ENCODE measurements around the gene CYLD.
A peak's percentile ranks its signal among the peaks of the same experiment; 100 is the strongest.

CYLD gene

DNA sequence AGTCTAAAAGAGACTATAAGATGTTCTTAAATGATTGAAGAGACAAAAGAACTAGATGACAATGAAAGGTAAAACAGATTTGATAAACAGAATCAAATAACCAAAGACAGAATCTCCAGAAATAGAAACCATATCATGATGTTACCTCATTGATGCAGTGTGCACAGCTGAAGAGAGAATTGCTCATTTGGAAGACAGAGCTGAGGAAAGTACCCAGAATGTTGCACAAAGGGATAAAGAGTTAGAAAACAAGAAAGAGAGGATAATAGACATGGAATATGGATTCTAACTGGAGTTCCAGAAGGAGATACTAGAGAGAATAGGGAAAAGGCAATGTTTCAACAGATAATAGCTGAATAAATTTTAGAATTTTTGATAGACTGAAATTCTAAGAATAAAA, 47.9 kb downstream of the CYLD start:
- no peak for DNase-seq

DNA sequence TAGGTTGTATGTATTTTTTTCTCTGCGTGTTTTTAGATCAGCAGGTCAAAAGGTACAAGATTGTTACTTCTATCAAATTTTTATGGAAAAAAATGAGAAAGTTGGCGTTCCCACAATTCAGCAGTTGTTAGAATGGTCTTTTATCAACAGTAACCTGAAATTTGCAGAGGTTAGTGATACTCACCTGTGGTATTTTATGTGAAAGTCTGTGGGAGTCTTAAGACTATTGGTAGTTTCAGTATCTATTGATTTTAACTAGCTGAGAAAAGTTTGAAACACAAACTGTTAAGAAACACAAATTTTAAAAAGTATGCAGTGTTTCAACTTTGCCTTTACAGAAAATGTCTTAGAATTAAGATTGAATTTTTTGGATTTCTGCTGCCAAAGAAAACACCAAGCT, 49.6 kb downstream of the CYLD start:
- DNase-seq = no peak

DNA sequence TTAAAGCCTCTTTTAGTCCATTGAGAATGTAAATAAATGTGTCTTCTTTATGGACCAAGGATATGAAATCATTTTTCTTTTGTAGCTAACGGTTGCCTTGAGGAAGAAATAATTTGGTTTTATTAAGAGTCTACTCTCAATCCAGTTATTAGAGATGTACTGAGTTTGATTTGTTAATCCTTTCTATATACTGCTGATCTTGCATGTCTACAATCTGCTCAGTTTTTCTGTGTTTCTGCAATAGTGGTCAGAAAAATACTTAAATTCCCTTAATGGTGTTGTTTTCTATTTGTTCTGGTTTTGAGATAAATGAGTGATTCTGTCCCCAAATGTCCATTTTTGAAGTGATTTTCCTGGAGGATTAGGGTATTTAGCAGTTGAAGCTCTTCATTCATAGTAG, 54.9 kb downstream of the CYLD start:
- DNase-seq = no peak

DNA sequence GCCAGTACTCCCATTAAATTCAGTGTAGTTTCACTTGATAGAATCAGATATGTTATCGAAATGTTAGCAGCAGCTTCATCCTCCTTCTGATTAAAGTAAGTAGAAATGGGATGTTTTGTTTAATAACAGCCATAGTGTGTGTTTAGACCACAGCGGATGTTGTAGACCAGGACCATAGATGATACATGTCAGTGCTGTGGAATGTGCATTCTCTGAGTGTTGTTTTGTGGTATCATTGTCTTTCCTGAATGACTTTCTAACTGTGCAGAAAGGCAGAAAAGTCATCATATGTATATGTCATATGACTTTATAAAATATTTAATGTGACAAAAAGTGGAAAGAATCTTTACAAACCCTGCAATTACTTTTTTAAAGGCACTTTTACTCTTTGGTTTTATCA, 55.6 kb downstream of the CYLD start:
- DNase-seq = no peak

DNA sequence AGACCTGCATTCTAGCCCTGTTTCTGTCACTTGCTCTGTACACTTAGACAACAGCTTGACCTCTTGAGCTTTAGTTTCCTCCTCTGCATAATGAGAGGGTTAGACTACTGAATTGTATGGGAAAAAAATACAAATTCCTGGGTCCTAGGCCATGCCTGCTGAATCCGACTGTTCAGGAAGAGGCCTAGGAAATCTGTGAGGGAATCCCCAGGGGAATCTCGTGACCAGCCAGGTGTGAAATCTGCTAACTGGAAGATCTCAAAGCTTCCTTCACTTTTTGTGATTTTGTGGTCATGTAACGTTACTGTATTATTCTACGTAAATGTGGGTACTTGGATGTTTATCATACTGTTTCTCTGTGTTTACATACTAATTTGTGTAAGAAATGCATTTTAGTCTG, 58.2 kb downstream of the CYLD start:
- DNase-seq = no peak

DNA sequence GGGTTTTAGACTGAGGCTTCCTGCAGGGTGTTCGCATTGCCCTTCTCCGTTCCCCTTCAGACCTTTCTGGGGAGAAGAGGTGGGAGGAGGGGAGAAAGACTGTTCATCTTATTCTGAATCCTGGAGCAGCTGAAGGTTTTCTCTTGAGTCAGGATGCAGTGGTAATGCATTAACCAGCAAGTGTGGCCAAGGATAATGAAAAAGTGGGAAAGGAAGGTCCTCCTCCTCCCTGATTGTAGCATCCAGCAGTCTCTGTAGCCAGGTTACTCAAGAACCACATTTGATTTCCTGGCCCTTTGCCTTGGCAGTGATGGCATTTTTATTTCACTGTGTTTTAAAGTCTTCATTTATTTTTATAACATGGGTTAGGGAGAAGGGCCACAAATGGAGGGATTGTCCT, 59.1 kb downstream of the CYLD start:
- no peak for DNase-seq

DNA sequence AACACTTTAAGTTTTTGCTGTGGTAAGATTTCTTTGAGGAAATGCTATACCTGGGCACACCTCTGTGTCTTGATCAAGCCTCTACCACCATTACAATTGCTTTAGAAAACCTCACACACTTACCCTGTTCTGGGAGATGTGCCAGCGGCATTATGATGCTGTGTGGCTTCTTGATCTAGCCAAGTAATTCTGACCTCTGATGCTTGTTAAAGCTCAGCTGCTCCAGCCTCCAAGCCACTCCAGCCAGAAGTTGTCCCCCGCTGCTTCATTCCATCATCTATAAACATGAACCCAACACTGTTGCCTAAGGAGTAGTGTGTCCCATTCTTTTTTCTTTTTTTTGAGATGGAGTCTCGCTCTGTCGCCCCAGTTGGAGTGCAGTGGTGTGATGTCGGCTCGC, 60.1 kb downstream of the CYLD start:
- no peak for DNase-seq

DNA sequence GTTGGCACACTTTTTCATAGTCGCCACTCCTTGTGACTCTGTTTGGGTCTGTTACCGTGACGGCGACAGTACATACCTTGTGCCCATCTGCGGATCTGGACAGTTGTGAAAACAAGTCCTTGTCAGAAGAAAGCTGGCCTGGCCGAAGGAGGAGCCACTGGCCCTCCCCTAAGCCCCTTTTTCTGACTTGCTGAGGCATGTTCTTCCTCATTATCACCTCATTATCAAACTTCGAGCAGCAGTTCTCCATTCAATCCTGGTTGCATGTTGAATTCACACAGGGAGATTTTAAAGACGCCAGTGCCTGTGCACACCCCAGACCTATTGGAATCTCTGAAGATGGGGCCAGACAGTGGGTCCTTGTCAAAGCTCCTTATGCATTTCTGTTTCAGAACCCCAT, 61.1 kb downstream of the CYLD start:
- DNase-seq = no peak

DNA sequence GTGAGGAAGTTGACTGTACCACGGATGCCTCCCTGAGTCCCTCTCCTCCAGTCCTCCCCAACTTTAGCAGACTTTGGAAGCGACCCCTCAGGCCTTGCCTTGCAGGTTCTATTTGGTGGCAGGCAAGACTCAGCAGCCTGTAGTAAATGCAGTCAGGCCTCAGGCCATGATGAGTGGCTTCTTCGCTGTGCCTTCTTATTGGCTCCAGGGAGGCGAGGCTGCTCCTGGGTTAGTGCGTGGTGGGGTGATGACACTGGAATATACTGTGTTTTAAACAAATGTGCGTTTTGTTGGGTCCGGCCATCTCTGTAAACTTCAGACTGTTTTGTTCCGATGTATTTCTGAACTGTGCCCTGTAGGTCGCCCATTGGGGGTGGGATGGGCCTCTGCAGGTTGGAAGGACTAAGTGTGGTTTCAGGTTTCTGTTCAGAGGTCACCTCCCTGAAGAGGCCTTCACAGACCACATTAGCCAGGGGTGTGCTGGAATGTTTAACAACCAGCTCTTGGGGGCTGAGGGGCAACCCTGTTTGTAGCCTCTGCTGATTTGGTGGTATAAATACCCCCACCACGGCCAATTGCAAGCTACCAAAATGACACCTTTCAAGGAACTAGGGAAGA, 62.5 kb downstream of the CYLD start:
- no peak for DNase-seq

DNA sequence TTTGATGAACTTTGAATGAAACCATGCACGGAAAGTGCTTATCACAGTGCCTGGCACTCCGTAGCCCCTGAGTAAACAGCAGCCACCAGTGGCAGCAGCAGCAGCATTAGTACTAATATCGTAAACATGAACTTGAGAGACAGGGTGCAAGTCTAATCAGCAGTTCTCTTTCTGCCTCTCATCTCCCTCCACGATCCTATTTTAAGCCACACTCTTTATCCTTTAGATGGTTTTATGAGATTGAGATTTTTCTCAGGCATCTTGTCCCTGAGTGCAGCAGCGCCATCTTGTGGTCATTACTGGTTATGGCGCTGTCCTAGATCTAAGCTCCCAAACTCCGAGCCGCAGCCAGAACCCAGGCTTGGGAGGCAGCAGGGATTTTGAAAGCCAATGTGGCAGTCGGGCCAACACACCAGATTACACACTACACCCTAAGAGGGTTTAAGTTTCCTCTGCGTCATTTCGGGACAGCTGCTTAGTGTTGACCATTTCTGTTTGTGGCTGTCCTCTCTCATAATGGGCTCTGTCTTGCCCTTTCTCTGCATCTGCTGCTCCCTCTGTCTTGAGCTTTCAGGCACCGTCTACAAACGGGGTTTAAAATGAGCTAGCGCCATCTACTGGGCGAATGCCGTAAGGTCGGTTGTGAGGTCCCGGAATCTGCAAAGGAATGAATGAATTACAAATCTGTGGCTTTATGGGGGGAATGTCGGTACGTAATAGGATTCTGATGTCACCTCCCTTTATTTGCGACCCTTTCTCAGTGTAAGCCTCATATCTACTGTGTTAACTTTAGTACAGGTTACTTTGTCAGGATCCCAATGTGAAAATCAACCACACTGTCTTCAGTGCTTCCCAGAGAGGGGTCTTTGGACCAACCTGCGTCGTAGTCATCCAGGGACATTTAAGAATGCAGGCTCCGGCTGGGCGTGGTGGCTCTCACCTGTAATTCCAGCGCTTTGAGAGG, 64.5 kb downstream of the CYLD start:
- peak; percentile 72 to 77 for DNase-seq

DNA sequence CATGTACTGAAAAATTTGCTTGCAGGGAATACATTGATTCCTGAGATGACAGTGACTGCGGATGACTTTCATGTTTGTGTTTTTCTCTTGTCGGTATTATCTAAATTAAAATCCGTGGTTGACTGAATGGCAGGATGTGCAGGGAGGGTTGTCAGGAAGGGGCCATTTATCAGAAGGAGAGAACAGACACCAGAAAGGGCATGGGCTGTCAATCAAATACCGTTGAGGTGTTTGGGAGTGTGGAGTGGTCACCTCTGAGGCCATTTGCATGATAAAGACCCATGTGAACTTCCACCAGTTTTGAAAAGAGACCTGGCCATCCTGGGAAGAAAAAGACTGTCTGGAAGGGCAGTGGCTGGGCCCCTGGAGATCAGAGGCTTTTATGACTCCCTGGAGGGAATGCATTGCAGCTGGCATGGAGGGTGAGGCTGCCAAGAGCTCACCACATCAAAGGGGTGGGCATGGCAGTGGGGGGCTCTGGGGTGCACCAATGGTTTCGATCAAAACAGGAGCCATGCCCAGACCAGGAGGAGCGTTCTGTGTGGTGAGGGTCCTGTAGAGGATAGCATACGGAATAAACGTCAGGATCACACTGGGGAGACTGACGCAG, 67.1 kb downstream of the CYLD start:
- DNase-seq = no peak

DNA sequence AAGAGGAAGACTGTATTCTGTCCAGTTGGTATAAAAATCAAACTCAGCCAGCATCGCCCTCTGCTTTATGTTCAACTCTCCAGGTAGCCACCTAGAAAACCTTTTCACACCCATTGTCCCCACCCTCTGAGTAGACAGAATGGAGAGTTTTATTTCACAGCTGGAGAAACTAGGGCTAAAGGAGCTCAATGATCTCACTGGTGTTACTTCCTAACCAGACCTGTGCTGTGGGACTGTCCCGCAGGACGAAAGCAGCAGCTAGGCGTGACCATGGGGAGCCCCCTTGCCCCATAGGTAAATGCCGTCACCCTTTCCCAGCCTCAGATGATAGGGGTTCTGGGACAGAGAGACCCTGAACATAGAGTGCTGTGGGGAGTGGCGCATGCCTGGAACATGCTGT, 67.7 kb downstream of the CYLD start:
- no peak for DNase-seq

DNA sequence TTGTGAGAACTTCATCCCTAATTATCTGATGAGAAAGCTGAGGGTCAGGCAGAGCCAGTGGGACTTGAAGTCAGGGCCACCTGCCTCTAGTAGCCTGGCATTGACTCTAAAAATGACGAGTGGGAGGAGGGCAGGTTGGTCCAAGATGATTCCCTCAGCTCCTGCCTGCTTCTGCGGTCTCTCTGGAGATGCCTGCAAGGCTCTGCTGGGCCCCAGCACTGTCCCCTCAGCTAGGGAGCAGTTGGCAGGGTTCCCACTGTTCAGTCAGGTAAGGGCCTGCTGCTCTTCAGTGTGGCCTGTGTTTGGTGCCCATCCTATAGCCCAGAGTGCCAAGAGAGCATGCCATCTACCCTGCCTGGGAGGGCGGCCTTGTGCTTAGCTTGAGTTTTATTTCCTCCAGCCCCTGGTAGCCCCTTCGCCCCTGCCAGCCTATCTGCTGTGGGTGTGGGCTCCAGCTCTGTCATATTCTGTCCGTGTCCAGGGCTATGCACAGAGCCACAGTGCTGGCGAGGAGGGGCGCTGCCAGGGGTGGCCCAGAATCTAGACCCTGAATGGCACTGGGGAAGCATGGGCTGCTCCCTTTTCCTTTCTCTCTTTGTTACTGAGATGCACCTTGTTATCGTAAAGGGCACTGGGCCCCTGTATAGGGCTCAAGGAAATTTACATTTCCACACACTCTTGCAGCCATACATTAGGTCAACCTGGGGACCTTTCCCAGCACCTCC, 68.5 kb downstream of the CYLD start:
- DNase-seq = no peak

DNA sequence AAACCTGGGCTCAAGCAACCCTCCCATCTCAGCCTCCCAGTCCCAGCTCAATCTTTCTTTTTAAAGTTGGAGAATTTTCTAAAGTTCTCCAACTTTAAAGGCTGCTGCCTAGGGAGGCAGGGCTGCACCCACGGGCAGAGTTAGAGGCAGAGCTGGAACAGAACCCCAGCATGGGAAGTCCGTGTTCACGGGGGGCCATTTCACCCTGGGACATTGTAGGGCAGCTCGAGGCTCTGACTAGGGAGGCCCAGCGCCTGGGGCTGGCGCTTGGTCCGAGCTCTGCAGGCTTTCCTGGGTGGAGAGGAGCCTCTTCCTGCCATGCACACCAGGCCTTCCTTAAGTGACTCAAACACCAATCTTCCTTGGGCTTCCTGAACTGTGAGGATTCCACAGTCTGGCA, 70.2 kb downstream of the CYLD start:
- no peak for DNase-seq

DNA sequence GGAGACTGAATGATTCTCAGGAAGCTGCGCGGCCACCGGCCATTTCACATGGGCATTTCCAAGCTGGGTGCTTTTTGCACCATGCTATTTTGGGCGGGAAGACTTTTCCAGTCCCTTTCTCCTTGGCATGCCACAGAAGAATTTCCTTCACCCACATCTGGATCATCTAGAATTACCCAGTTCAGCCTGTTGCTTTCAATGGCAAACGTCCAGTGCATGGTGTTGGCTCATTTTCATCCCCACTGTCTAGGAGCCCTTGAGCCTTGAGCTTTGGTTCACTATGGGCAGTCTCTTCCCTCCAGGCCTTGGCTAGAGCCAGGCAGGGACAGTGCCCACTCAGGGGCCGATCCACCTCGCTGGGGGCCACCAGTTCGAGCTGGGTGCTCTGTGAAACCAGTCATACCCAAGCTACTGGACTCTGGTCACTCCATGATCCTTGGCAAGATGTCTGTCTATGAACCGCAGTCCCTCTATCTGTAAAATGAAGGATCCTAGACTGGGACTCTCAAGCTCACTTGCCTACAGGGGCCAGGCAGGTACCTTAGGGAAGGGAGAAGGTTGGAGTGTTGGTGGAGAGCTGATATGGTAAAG, 71.1 kb downstream of the CYLD start:
- no peak for DNase-seq

DNA sequence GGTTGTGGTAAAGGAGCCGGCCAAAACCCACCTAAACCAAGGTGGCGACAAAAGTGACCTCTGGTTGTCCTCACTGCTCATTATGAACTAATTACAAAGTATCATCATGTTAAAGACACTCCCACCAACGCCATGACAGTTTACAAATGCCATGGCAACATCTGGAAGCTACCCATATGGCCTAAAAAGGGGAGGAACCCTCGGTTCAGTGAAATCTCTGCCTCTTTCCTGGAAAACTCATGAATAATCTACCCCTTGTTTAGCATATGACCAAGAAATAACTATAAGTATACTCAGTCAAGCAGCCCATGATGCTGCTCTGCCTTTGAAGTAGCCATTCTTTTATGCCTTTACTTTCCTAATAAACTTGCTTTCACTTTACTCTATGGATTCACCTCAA, 72.2 kb downstream of the CYLD start:
- no peak for DNase-seq

DNA sequence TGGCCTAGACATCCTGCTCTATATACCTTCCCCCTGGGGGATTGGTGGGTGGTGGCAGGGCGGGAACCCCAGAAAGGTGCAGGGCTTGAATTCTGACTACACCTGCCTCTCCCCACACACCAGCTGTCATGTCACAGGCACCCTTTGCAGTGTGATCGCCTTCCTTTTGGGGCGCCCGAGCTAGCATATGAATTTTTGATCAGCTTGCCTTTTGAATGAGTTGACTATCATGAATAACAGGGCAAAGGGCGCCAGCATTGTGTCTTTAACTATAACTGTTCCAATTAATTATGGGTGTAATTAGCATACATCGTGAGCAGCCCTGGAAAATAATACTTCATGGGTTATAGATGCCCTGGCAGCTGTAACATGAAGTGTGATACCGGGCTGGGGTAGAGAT, 72.7 kb downstream of the CYLD start:
- DNase-seq = no peak

DNA sequence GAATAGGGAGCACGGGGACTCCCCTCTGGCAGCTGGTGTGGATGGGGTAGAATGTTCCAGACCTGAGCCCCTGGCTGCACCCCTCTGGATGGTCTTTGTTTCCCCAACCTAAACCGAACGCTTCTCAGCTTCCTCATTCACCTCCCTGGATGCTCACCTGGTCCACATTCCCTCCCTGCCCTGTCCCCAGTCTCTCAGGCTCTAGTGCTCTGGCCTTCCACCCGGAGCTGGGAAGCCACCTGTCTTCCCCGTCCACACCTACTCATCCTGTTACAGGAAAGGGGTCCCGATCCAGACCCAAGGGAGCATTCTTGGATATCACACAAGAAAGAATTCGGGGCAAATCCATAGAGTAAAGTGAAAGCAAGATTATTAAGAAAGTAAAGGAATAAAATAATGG, 73.5 kb downstream of the CYLD start:
- no peak for DNase-seq

DNA sequence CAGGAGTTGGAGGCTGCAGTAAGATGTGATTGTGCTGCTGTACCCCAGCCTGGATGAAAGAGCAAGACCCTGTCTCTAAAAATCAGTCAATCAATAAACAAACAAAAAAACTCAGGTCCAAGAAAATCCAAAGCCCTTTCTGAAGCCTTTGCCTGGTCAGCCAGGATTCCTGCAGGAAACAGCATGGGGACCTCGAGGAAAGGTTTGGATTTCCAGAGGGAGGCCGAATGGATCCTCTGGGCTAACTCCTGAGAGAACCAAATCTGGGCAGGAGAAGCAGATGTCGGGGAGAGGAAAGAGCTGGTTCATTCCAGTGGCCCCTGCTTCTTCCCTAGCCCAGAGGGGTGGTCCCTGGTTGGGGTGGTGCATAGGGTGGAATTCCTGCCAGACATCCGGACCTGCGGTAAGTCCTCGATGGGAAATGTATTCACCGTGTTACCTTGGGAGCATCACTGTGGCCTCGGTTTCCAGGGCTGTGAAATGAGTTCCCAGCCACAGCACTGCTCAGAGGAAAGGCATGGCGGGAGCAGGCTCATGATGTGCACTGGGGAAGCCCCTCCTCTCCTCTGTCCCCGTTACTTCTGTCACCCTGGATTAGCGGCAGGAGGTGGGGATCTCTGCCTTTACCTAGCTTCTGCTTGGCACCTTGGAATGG, 75.1 kb downstream of the CYLD start:
- no peak for DNase-seq

DNA sequence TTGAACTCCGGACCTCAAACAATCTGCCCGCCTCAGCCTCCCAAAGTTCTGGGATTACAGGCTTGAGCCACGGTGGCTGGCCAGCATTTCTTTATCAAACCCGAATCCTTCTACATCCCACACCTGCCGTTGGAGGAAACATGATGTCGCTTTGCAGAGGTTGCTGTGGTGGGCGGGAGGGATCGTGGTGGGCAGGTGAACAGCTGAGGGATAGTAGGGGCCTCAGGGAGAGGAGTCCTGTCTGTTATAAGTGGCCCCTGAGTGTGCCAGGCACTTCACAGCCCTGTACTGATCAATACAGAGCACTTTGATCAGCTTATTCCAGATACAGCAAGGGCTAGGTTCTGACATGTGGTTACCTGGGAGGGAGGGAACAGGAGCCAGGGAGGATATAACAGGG, 76.5 kb downstream of the CYLD start:
- no peak for DNase-seq

DNA sequence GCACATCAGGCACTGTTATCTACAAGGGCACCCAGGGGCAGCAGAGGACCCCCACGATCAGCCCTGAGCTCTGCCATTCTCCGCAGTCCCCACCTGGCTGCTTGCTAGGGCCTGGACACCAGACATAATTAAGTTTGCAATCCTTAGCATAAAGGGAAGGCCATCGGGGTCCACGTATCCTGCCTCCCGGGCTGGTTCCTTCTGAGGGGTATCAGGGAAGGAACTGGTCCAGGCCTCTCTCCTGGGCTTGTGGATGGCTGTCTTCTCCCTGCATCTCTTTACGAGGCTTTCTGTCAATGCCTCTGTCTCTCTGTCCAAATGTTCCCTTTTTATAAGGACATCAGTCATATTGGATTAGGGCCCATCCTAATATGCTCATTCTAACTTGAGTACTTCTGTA, 77.8 kb downstream of the CYLD start:
- no peak for DNase-seq

DNA sequence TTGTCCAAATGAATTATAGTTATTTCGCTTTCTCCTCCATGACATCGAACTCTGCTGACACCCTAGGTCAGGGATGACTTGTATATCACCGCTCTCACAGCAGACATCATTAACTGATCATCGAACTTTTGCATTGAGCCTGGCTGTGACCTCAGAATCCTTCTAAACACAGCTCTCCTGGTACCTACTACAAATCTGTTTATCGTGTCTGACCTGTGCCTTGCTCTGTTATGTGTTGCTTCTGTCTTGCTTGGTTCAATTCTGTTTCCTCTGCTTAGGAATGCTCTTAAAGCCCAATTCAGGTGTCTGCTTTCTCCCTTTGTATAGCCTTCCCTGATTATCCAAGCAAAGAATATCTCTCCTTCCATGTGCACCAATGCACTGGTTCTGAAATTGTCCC, 78.3 kb downstream of the CYLD start:
- DNase-seq = no peak

DNA sequence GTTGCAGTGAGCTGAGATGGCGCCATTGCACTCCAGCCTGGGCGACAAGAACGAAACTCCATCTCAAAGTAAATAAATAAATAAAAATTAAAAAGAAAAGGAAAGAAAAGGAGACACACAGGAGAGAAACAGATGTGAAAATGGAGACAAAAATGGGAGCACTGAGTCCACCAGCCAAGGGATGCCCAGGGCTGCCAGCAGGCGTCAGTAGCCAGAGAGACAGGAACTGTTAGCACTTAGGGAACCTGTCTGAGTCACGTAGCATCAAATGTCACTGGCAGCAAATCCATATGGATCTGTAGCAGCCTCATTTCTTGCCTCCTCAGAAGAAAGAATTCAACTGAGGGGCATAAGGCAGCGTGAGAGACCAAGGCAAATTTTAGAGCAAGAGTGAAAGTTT, 79.7 kb downstream of the CYLD start:
- no peak for DNase-seq
